Mucosa of descending colon (tissue), 3 donors: ENCODE data around the gene SLC16A8. TPM values are rescaled to one million over a fixed set of nuclear protein-coding genes. Genes with fewer than 3 reads are reported as not detected.

Experiments
- ATAC-seq: fragments of 200-7000 bp; cut with Tn5 transposase; one replicate; pipeline ENCODE4 v1.9.1; 2020; ENCODE audit warnings: mild to moderate bottlenecking, moderate library complexity
- DNase-seq, 3 donors: peaks; one replicate each; pipeline ENCODE4 v3.0.0-alpha.2; 2020
- H3K36me3 ChIP-seq: fragments of 200-600 bp; one replicate; pipeline ENCODE4 v1.8.0; 2021; ENCODE audit warnings: low read depth, mild to moderate bottlenecking
- H3K4me1 ChIP-seq: fragments of 200-600 bp; one replicate; pipeline ENCODE4 v1.8.0; 2021; ENCODE audit warnings: low read depth, mild to moderate bottlenecking
- H3K4me3 ChIP-seq: fragments of 200-600 bp; one replicate; pipeline ENCODE4 v1.8.0; 2021; ENCODE audit warnings: mild to moderate bottlenecking
- H3K9me3 ChIP-seq: fragments of 200-600 bp; one replicate; pipeline ENCODE4 v1.8.0; 2021; ENCODE audit warnings: mild to moderate bottlenecking
- intact Hi-C, 2 donors: fragments of 100-400 bp; cut with DNase I in 1 of 2; cut with micrococcal nuclease in 1 of 2; formaldehyde crosslinking; loops; one replicate each; pipeline versions ENCODE4 v1.11.0 to v1.11.1; 2022; cut with DNase I, micrococcal nuclease
- total RNA-seq, 3 donors: library from RNA; stranded (reverse); fragmentation: NEBNext Ultra II Directional in 2 of 3; extraction: Animal tissue kit (Norgen Biotek cat#: 25700) in 2 of 3; gene quantifications; one replicate each; pipeline versions ENCODE4 v1.2.1 to v1.2.4, GENCODE V29; 2021 to 2023
- TF ChIP-seq, protein P1 (sequence below): fragments of 200-600 bp; IDR thresholded peaks from one replicate; pipeline ENCODE4 v1.8.0; 2022; ENCODE audit warnings: antibody characterized with exemption, mild to moderate bottlenecking
- donor health status: DM: no; HTN: no; CAD: no; lungs with moderate emphysema.
- donor health status: DM: no; HTN: no; CAD: no.
- donor health status: DM: no; HTN: yes; CAD: no.

The SLC16A8 gene
- total RNA-seq, 3 donors from 2014 or later = not detected

DNA sequence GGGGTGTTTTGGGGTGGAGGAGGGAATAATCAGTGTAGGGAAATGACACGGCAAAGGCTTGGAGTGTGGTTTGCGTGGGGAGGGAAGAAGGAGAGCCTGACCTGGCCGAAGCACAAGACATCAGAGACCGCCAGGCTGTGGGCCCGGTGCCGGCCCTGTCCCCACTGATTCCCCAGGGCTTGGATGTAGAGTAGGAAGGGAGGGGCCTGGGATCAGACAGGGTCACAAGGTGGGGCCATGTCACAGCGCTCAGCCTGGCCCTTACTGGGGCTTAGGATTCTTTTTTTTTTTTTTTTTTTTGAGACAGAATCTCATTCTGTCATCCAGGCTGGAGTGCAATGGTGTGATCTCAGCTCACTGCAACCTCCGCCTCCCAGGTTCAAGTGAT lies 17.0 kb downstream of the SLC16A8 start:
- TF ChIP-seq, protein P1, sequence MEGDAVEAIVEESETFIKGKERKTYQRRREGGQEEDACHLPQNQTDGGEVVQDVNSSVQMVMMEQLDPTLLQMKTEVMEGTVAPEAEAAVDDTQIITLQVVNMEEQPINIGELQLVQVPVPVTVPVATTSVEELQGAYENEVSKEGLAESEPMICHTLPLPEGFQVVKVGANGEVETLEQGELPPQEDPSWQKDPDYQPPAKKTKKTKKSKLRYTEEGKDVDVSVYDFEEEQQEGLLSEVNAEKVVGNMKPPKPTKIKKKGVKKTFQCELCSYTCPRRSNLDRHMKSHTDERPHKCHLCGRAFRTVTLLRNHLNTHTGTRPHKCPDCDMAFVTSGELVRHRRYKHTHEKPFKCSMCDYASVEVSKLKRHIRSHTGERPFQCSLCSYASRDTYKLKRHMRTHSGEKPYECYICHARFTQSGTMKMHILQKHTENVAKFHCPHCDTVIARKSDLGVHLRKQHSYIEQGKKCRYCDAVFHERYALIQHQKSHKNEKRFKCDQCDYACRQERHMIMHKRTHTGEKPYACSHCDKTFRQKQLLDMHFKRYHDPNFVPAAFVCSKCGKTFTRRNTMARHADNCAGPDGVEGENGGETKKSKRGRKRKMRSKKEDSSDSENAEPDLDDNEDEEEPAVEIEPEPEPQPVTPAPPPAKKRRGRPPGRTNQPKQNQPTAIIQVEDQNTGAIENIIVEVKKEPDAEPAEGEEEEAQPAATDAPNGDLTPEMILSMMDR = no peak
- DNase-seq (peak in 1 of 3 donors; percentile 10), ATAC-seq (no peak)
- Histone ChIP-seq H3K4me1 (no peaks in the 10 kb centered on the region), H3K9me3 (no peaks in the 10 kb centered on the region), H3K4me3 (no peak overlapping the region), H3K36me3 (peaks cover 3% of the 10 kb centered on the region)
- intact Hi-C loops = no loop called here

DNA sequence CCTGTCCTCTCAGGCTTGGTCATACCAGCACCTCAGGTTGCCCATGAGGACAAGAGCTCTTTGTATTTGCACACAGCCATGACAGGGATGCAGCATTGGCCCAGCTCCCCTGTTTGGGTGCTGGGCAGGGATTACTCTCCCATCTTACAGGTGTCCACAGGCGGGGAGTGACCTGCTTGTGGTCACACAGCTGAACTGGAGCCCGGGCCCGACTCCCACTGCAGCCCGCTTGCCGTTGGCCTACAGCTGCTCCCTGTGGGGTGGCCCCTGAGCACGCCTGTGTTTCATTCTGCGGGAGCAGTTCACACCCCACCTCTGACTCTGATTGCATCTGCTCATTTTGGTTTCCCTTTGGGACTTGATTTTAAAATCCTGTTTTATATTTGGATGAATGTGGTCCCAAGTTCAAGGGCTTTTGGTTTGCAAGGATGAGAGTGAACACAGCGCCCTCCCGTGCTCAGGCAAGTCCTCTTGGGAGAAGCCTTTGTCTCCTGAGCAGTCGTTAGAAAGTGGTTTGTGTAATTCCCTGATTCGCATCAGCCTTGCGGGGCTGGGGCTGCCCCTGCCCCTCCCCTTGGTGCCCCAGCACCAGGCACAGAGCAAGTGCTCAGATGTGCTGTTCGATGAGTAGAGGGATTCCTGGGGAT lies 17.5 kb downstream of the SLC16A8 start:
- Histone ChIP-seq H3K36me3 (peaks cover 3% of the 10 kb centered on the region), H3K4me1 (no peaks in the 10 kb centered on the region), H3K9me3 (no peaks in the 10 kb centered on the region), H3K4me3 (no peak overlapping the region)
- ATAC-seq (no peak), DNase-seq (no peak)
- TF ChIP-seq, protein P1 = no peak
- intact Hi-C loops = no loop called here

DNA sequence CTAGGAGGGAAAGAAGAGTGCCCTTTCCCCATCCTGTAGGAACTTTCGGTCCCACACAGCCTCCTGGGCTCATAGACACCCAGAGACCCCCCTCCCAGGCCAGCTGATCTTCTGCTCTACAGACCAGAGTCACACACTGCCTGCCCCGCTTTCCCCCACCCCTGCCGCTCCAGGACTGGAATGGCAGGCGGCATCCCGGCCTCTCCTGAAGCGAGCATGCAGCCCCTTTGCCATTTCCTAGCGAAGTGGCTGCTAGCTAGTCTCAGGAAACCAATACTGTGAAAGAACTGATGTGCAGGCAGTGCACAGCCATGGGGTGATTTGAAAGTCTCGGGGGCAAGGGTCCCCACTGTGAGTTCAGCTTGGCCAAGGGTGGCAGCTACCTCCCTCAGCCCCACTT lies 18.4 kb downstream of the SLC16A8 start:
- H3K4me1 ChIP-seq = no peaks in the 10 kb centered on the region
- TF ChIP-seq, protein P1 = no peak
- intact Hi-C loops = no loop called here
- DNase-seq (no peak), ATAC-seq (no peak)
- H3K36me3 ChIP-seq = peaks cover 3% of the 10 kb centered on the region
- H3K9me3 ChIP-seq = no peaks in the 10 kb centered on the region
- H3K4me3 ChIP-seq = no peak overlapping the region

DNA sequence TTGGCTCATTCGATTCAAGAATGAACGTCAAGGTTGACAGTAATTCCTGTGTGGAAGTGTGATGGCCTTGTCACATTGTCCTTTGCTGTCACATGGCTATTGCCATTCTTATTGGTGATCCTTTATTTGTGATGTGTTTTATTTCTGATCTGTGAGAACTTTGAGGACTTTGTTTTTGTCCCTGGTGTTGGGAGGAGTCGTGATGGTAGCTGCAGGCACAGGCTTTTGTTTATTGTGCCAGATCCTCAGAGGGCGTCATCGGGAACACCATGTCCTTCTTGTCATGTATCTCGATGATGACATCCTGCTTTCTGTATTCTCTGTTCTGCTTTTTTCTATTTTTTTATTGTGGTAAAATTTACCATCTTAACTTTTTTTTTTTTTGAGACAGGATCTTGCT lies 21.2 kb downstream of the SLC16A8 start:
- intact Hi-C loops = no loop called here

DNA sequence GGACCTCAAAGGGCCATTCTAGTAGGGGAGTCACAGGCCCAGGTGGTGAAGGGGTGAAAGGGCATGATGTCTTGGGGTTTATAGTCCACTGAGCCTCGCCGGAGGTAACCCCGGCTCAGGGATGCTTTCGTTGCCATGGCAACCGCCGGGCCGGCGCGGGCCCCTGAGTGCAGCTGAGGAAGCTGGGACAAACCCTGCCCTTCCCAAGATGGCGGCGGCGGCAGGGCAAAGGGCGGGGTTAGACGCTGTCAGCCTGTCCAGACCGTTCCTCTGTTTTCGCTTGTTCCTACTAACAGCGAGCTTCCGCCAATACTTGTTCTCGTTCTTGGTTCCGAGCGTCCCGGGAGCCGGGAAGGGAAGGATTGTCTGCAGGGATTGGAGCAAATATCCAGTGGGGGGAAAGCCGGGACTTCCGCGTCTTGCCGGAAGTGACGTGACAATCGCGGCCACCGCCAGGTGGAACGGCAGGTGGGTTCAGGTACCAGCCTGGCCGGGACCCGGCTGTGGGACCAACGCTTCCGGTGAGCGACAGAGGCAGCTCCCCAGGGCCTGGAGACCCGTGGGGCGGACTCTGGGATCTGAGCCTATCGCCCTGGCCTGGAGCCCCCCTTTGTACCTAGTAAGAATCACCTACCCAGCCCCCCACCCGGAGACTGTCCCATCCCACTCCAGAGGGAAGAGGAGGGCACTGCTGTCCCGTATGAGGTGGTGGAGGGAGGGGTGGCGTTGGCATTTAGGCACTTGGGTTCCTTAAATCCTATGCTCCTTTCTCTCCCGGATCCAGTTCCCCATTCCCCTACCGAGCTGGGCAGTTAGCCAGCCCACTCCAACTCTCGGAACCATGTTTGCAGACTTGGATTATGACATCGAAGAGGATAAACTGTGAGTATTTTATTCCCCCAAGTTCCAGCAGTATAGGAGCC lies 26.8 kb downstream of the SLC16A8 start, which contains the start of gene PICK1:
Gene PICK1 (plus strand): TSS at position 436 of the 923 bp plus-strand sequence. CDS start 406 bp downstream, at position 842.
- peak within 1 kb of the TSS; percentile 38 for H3K4me3 ChIP-seq
- no peaks in the 10 kb centered on the region for H3K9me3 ChIP-seq
- TF ChIP-seq, protein P1 = no peak
- DNase-seq (peak; percentile 85 to 90 (median 88)), ATAC-seq (peak; percentile 93)
- H3K36me3 ChIP-seq = no peaks in the 10 kb centered on the region
- intact Hi-C loops = no loop called here
- peaks cover 5% of the 10 kb centered on the region for H3K4me1 ChIP-seq

More for the DNA sequence above, 21.2 kb downstream of the SLC16A8 start:
- H3K9me3 ChIP-seq = no peaks in the 10 kb centered on the region
- no peak for DNase-seq
- peaks cover 3% of the 10 kb centered on the region for H3K36me3 ChIP-seq
- TF ChIP-seq, protein P1 = no peak
- peak; percentile 29 for ATAC-seq
- no peak overlapping the region for H3K4me3 ChIP-seq
- peaks cover under 1% of the 10 kb centered on the region for H3K4me1 ChIP-seq
